Measurements from ENCODE around the gene TMEM253. TPM values are rescaled to one million over a fixed set of nuclear protein-coding genes. Genes with fewer than 3 reads are reported as not detected.

The TMEM253 gene
- total RNA-seq, 1 experiment from 2014 or later = 0.49 TPM

DNA sequence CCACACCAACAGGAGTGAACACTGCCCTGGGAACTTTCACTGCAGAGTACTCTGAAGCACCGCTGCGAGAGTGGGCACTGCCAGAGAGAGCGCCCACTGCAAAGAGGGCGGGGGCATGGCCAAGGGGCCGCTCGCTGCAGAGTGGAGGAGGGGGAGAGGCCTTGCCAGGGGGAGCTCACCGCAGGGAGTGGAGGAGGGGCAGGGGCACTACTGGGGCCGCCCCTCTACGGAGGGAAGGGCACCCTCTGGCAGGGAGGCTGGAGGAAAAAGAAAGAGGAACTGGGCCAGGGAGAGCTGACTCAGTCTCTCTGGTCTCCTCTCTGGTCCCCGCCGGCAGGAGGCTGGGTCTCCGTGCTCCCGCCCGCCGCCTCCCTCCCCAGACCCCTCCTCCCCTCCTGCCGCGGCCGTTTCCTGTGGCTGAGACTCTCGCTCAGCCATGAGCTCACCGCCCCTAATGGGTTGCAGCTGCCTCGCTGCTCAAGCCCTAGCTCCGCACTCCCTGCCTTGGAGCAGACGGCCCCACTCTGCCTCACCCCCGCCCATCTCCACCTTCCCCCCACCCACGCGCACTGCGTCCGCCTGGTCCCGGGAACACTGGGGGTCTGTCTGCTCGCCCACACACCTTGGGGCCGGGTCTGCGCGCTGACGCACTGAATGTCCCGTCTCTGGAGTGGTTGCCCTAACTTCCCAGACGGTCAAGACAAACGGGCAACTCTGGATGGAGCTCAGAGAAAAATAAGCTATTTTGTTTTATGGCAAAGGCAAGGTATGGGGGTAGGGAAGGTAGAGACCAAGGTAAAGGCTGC is 29.4 kb upstream of the TMEM253 start:
- no peak for TF ChIP-seq EZH2 (IDR thresholded peaks at IDR 0.05; ENCODE audit: borderline replicate concordance, low read depth, low read length, poor library complexity, severe bottlenecking)
- H3K4me3 ChIP-seq (ENCODE audit: low read depth, low read length, poor library complexity, severe bottlenecking) = peak overlapping the region; percentile 98
- DNase-seq (ENCODE audit: low spot score) = peak; percentile 98
- H3K27ac ChIP-seq (ENCODE audit: low read depth, low read length, poor library complexity, severe bottlenecking) = peak overlapping the region; percentile 90
- intact Hi-C loops (cut with micrococcal nuclease; ENCODE audit: unreplicated experiment) = loop anchor here (1.0 kb wide), 2 partner anchors 16 to 33 kb away; no protein-coding TSS in a partner anchor
- H3K4me1 ChIP-seq (ENCODE audit: insufficient read depth, low read length, poor library complexity, severe bottlenecking) = peaks cover 27% of the 10 kb centered on the region
- peaks cover 34% of the 10 kb centered on the region for H3K36me3 ChIP-seq (ENCODE audit: insufficient read depth, low read length, poor library complexity, severe bottlenecking)
- BruUV-seq (replicated peaks) = no TSS peak
- ChIA-PET POLR2A (ENCODE audit: low non-redundant PET) (interaction anchor here (0.5 to 1.6 kb wide), 6 partner anchors 19 to 313 kb away, joined by 5 to 15 read pairs (median 7); no protein-coding TSS in a partner anchor), CTCF (interaction anchor here (0.5 to 2.5 kb wide), 10 partner anchors 16 to 56 kb away, joined by 3 to 29 read pairs (median 12); no protein-coding TSS in a partner anchor)
- no peaks in the 10 kb centered on the region for H3K27me3 ChIP-seq (replicated peaks; ENCODE audit: insufficient read depth, low read depth, low read length, poor library complexity)
- H3K9me3 ChIP-seq (ENCODE audit: low read depth, low read length, poor library complexity, severe bottlenecking) = no peaks in the 10 kb centered on the region

- Histone ChIP-seq H3K36me3 (ENCODE audit: insufficient read depth, low read length, poor library complexity, severe bottlenecking) (peaks cover 40% of the 10 kb centered on the region), H3K9me3 (ENCODE audit: low read depth, low read length, poor library complexity, severe bottlenecking) (no peaks in the 10 kb centered on the region), H3K4me1 (ENCODE audit: insufficient read depth, low read length, poor library complexity, severe bottlenecking) (peaks cover 27% of the 10 kb centered on the region), H3K27ac (ENCODE audit: low read depth, low read length, poor library complexity, severe bottlenecking) (peak overlapping the region; percentile 90), H3K27me3 (replicated peaks; ENCODE audit: insufficient read depth, low read depth, low read length, poor library complexity) (no peaks in the 10 kb centered on the region), H3K4me3 (ENCODE audit: low read depth, low read length, poor library complexity, severe bottlenecking) (peak overlapping the region; percentile 98)
- POLR2A ChIA-PET (ENCODE audit: low non-redundant PET) = interaction anchor here (0.5 to 1.6 kb wide), 5 partner anchors 18 to 312 kb away, joined by 5 to 15 read pairs (median 8); no protein-coding TSS in a partner anchor
- peak; percentile 74 for DNase-seq (ENCODE audit: low spot score)
- TSS peak; percentile 59 for BruUV-seq (replicated peaks)
- intact Hi-C loops (cut with micrococcal nuclease; ENCODE audit: unreplicated experiment) = no loop called here
- TF ChIP-seq EZH2 (IDR thresholded peaks at IDR 0.05; ENCODE audit: borderline replicate concordance, low read depth, low read length, poor library complexity, severe bottlenecking) = no peak
- TF ChIP-seq, protein P1, sequence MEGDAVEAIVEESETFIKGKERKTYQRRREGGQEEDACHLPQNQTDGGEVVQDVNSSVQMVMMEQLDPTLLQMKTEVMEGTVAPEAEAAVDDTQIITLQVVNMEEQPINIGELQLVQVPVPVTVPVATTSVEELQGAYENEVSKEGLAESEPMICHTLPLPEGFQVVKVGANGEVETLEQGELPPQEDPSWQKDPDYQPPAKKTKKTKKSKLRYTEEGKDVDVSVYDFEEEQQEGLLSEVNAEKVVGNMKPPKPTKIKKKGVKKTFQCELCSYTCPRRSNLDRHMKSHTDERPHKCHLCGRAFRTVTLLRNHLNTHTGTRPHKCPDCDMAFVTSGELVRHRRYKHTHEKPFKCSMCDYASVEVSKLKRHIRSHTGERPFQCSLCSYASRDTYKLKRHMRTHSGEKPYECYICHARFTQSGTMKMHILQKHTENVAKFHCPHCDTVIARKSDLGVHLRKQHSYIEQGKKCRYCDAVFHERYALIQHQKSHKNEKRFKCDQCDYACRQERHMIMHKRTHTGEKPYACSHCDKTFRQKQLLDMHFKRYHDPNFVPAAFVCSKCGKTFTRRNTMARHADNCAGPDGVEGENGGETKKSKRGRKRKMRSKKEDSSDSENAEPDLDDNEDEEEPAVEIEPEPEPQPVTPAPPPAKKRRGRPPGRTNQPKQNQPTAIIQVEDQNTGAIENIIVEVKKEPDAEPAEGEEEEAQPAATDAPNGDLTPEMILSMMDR (conservative IDR thresholded peaks at IDR 0.05; ENCODE audit: low read depth, low read length) = no peak
- CTCF ChIA-PET = interaction anchor here (0.8 to 2.5 kb wide), 8 partner anchors 16 to 57 kb away, joined by 3 to 29 read pairs (median 15); no protein-coding TSS in a partner anchor
Observed at GRCh38 chr14:21072031-21072473, 28.8 kb upstream of the TMEM253 start.

- H3K4me1 ChIP-seq (ENCODE audit: insufficient read depth, low read length, poor library complexity, severe bottlenecking) = peaks cover 27% of the 10 kb centered on the region
- ChIA-PET POLR2A (ENCODE audit: low non-redundant PET) (interaction anchor here (1.6 kb wide), 1 partner anchor 21 kb away, joined by 15 read pairs; no protein-coding TSS in a partner anchor), CTCF (interaction anchor here (1.3 to 2.5 kb wide), 3 partner anchors 20 to 58 kb away, joined by 17 to 29 read pairs (median 23); no protein-coding TSS in a partner anchor)
- no peak for TF ChIP-seq EZH2 (IDR thresholded peaks at IDR 0.05; ENCODE audit: borderline replicate concordance, low read depth, low read length, poor library complexity, severe bottlenecking)
- TF ChIP-seq, protein P1 (conservative IDR thresholded peaks at IDR 0.05; ENCODE audit: low read depth, low read length) = no peak
- no peaks in the 10 kb centered on the region for H3K9me3 ChIP-seq (ENCODE audit: low read depth, low read length, poor library complexity, severe bottlenecking)
- no TSS peak for BruUV-seq (replicated peaks)
- no peaks in the 10 kb centered on the region for H3K27me3 ChIP-seq (replicated peaks; ENCODE audit: insufficient read depth, low read depth, low read length, poor library complexity)
- DNase-seq (ENCODE audit: low spot score) = no peak
- intact Hi-C loops (cut with micrococcal nuclease; ENCODE audit: unreplicated experiment) = no loop called here
- H3K4me3 ChIP-seq (ENCODE audit: low read depth, low read length, poor library complexity, severe bottlenecking) = no peak overlapping the region
- peak overlapping the region; percentile 90 for H3K27ac ChIP-seq (ENCODE audit: low read depth, low read length, poor library complexity, severe bottlenecking)
- peaks cover 48% of the 10 kb centered on the region for H3K36me3 ChIP-seq (ENCODE audit: insufficient read depth, low read length, poor library complexity, severe bottlenecking)
Observed at GRCh38 chr14:21072781-21073339, 28.0 kb upstream of the TMEM253 start.

All from A673 (cell line).